EL (cell line): ENCODE data around the gene ELAC2.

Experiments
- DNase-seq: peaks from one replicate; pipeline ENCODE4 v3.0.0-alpha.2; 2016

Gene ELAC2

GRCh38 chr17:13017655-13018459 is at the start of gene ELAC2:
ELAC2 (minus strand) TSS chr17:13018027; CDS start chr17:13017947, 80 bp downstream.
- peak; percentile 99 for DNase-seq

- no peak for DNase-seq
Measured at GRCh38 chr17:13065032-13065431, 47.2 kb upstream of the ELAC2 start.

- no peak for DNase-seq
Measured at GRCh38 chr17:13055131-13055530, 37.3 kb upstream of the ELAC2 start.

- no peak for DNase-seq
Measured at GRCh38 chr17:13054666-13055065, 36.8 kb upstream of the ELAC2 start.

- DNase-seq: no peak
Measured at GRCh38 chr17:13051915-13052314, 34.1 kb upstream of the ELAC2 start.

GRCh38 chr17:13047011-13047606 is 29.3 kb upstream of the ELAC2 start:
- no peak for DNase-seq

- DNase-seq: no peak
Measured at GRCh38 chr17:13046361-13046760, 28.5 kb upstream of the ELAC2 start.

- DNase-seq: no peak
Measured at GRCh38 chr17:13044572-13045065, 26.8 kb upstream of the ELAC2 start.

- no peak for DNase-seq
Measured at GRCh38 chr17:13038931-13039665, 21.3 kb upstream of the ELAC2 start.

- DNase-seq: peak; percentile 21
Measured at GRCh38 chr17:13036751-13037150, 18.9 kb upstream of the ELAC2 start.

- no peak for DNase-seq
Measured at GRCh38 chr17:13035420-13035819, 17.6 kb upstream of the ELAC2 start.

GRCh38 chr17:13031718-13032350 is 14.0 kb upstream of the ELAC2 start:
- peak; percentile 61 for DNase-seq

- peak; percentile 55 for DNase-seq
Measured at GRCh38 chr17:13030459-13031300, 12.9 kb upstream of the ELAC2 start.

- no peak for DNase-seq
Measured at GRCh38 chr17:13030056-13030455, 12.2 kb upstream of the ELAC2 start.

GRCh38 chr17:13029340-13029739 is 11.5 kb upstream of the ELAC2 start:
- DNase-seq: no peak

- DNase-seq: peak; percentile 18
Measured at GRCh38 chr17:13027246-13027645, 9.4 kb upstream of the ELAC2 start.

- DNase-seq: no peak
Measured at GRCh38 chr17:13025687-13026086, 7.9 kb upstream of the ELAC2 start.

GRCh38 chr17:13025258-13025627 is 7.4 kb upstream of the ELAC2 start:
- no peak for DNase-seq

- DNase-seq: peak; percentile 62
Measured at GRCh38 chr17:13024526-13025257, 6.9 kb upstream of the ELAC2 start.

GRCh38 chr17:13024016-13024415 is 6.2 kb upstream of the ELAC2 start:
- DNase-seq: no peak

GRCh38 chr17:13016881-13017654 is 759 bp downstream of the ELAC2 start:
- DNase-seq: no peak
